ENCODE measurements around the gene PNPLA7.
A peak's percentile ranks its signal among the peaks of the same experiment; 100 is the strongest.
"Not testable (repeated sequence)": the region's sequence is repeated elsewhere in the genome, so short reads cannot be mapped to it uniquely, and the experiment has no call there.

PNPLA7 gene

DNA sequence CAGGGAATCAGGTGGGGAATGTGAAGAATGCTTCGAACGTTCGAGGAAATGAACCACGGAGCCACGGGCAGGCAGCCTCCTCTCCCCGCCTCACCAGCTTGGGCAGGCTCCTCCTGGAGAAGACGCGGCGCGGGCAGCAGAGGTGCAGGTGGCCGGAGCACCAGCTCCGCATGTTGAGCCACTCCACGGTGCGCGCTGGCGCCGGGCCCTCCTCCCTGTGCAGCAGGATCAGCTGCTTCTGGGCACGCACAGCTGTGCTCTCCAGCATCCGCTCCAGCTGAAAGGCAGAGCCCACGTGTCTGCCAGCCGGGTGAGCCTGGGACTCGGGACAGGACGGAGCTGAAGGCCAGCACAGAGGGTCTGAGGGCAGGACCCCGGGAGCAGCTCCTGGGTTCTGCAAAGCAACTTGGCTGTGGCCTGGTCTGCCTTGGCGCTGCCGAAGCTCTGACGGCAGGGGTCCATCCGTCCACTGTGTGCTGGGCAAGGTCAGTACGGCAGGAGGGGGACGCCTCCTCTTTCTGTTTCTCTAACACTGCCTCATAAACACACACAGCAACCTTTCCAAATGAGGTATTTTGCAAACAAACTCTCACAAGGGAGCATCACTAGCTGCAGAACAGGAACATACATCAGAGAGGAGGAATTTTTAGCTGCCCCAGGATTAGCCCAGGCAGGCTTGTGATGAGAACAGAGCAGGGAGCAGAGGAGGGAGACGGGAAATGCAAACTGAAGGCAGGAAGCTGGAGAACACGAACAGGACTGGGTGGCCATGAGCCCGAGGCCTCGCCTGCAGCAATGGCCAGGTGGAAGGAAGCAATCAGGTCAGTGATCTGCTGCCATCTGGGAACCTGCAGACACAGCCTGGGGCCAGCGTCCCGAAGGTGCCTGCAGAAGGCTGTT, 71.0 kb downstream of the PNPLA7 start:
- DNase-seq (ENCODE audit: low read depth) = peak; percentile 62

DNA sequence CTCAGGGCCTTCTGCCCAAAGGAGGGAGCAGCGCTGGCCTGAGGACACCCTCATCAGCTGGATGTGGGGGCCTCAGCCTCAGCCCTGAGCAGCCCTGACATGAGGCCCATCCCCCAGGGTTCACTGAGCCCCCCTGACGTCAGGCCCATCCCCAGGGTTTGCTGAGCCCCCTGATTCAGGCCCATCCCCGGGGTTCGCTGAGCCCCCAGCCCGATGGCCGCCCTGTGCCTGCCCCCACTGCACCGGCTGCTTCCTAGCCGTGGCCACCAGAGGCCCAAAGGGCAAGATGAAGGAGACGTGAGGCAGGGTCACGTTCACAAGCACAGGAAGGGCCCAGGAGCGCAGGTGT, 71.6 kb downstream of the PNPLA7 start:
- DNase-seq (ENCODE audit: low read depth) = no peak

DNA sequence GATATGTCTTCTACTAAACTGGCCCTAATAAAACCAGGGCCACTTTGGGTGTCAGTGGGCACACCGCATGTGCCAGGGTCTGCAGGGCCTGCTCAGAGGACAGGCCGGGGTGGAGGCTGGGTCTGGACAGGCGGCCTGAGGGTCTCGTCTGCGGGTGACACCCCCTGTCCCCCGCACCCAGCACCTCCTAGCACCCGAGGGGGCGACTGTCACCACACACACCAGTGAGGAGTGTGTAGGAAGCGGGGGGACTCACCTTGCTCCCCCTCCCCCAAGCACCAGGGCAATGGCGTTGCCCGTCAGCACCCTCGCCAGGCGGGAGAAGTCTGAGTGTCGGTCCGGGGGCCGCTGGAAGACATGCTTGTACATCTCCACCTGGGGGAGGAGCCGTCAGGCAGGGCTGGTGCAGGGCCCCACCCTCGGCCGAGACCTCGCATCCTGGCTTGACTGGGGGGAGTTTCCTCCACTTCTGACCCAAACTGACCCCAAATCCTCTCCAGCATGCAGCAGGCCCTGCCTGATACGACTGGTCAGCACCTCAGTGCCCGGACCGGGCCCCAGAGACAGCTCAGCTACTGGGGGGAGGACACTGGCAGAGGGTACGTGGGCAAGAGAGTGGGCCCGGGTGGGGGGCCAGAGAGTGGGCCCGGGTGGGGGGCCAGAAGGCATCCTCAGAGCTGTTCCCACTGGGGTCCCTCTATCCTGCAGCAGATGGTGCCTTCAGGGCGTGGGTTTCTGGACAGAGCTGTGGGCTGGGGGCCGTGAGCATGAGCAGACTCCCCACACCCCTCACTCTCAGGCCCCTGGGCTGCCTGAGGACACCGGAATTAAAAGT, 72.2 kb downstream of the PNPLA7 start:
- no peak for DNase-seq (ENCODE audit: low read depth)

DNA sequence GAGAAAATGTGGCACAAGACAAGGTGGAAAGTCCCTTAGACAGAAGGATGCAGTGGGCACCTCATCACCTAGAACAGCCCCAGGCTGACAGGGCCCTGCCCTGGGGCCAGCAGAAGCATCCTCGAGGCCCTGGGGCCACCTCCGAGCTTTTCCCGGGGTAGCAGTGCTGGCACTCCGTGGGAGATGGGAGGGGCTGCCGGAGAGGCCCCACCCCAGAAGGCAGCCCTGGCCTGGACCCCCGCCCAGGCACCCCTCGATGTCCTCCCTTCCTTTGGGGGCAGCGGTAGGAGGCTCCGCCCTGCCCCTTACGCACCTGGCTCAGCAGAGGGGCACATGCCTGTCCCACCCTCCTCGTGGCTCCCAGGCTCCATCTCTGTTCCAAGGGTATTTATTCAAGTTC, 73.3 kb downstream of the PNPLA7 start:
- DNase-seq (ENCODE audit: low read depth) = no peak

DNA sequence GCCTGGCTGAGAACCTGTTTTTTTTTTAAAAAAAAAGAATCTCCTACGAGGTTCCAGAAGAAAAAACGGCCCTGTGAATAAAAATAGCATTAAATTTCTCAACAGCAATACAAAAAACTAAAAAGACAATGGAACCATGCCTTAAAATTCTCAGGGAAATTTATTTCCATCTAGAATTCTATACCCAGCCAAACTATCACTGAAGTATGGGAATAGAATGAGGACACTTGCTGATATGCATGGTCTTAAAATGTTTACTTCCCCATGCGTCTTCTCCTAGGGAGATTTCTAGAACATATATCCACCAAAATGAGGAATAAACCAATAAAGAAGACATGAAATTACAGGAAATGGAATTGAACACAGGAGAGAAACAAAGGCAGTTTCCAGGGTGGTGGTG, 74.5 kb downstream of the PNPLA7 start:
- no peak for DNase-seq (ENCODE audit: low read depth)

DNA sequence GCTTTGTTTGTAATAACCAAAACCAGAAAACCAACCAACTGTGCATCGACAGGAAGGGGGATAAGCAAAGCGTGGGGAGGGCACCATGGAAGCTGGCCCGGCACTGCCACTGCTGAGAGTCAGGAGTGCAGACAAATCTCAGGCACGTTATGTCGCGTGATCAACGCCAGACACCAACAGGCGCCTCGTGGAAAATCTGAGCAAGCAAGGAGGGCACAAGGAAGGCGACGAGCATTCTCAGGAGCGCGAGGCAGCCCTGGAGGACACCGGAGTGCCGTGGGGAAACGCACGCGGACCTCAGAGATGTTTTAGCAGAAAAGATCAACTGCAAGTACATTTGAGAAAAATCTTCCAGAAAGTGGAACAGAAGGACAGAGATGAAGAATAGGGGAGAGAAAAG, 75.9 kb downstream of the PNPLA7 start:
- no peak for DNase-seq (ENCODE audit: low read depth)

DNA sequence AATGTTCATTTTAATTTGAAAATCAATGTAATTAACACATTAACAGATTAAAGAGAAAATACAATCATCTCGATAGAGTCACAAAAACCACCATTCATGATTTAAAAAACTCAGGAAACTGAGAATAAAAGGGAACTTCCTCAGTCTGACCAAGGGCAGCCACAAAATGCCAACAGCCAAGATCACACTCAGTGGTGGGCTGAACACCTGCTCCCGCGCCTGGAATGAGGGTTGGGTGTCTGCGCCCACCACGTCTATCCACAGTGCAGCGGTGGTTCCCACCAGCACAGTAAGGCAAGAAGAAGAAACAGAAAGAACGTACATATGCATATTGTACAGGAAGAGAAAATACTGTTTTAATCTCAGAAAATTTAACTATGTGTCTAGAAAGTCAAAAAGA, 79.4 kb downstream of the PNPLA7 start:
- no peak for DNase-seq (ENCODE audit: low read depth)

DNA sequence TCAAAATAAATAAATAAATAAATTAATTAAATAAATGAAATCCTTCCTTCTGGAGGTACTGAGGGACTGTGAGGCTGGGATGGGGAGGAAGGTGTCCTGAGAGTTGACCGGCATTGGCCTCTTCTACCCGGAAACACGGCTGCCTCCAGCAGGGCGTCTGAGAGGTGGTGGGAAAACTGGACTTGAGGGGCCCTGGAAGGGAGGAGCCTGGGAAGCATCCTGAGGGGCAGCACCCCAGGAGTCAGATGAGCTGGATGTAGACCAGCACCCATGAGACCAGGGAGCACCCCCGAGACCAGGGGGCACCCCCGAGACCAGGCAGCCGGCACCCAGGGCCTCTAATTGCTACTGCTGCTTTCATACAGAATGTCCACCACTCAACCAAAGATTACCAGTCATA, 82.3 kb downstream of the PNPLA7 start:
- DNase-seq (ENCODE audit: low read depth) = no peak

DNA sequence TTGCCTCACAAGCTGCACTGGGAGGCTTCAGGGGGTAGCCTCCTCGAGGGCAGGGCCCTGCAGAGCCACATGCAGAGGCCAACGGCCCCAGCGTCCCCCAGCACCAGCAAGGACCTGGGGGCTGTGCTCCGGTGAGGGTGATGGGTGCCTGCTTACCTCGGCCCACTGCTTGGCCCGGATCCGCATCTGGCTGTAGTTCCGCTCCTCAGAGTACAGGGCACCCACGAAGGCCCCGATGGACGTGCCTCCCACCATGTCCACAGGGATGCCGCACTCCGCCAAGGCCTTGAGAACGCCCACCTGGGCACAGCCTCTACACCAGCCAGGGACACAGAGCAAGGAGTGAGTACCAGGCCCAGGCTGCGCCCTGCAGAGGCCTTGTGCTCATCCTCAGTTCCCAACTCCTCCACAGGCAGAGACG, 83.0 kb downstream of the PNPLA7 start:
- DNase-seq (ENCODE audit: low read depth) = no peak

DNA sequence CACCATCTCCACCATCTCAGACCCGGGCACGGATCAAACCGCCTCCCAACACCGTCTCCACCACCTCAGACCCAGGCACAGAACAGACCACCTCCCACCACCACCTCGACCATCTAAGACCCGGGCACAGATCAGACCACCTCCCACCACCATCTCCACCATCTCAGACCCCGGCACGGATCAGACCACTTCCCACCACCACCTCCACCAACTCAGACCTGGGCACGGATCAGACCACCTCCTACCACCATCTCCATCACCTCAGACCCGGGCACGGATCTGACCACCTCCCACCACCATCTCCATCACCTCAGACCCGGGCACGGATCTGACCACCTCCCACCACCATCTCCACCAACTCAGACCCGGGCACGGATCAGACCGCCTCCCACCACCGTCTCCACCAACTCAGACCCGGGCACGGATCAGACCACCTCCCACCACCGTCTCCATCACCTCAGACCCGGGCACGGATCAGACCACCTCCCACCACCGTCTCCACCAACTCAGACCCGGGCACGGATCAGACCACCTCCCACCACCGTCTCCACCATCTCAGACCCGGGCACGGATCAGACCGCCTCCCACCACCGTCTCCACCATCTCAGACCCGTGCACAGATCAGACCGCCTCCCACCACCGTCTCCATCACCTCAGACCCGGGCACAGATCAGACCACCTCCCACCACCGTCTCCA, 83.7 kb downstream of the PNPLA7 start:
- DNase-seq (ENCODE audit: low read depth) = not testable (repeated sequence)

DNA sequence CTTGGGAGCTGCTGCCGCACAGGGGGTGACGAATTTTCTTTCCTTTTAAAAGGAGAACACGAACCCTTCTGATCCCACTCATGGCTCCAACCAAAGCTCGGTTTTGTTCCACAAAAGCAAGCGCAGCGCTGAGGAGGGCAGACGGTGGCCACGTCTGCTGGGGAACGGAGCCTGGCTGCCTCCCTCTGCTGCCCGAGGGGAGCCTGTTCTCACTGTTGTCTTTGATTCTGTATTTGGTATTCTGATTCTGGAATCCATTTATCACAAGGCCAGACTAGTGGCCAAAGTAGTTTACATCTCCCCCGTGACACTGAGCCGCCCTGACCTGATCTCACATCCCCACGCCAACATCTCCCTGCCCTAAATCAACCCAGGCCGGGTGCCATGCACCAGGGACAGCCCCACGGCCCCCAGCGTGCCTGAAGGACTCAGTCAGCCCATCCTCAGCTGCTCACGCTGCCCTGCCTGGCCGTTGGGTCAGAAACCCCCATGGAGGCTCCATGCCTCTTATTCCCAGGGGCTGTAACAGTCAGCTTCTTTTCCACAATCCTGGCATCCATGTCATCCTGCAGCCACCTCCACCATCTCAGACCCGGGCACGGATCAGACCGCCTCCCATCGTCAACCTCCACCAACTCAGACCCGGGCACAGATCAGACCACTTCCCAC, 84.3 kb downstream of the PNPLA7 start:
- DNase-seq (ENCODE audit: low read depth) = no peak

DNA sequence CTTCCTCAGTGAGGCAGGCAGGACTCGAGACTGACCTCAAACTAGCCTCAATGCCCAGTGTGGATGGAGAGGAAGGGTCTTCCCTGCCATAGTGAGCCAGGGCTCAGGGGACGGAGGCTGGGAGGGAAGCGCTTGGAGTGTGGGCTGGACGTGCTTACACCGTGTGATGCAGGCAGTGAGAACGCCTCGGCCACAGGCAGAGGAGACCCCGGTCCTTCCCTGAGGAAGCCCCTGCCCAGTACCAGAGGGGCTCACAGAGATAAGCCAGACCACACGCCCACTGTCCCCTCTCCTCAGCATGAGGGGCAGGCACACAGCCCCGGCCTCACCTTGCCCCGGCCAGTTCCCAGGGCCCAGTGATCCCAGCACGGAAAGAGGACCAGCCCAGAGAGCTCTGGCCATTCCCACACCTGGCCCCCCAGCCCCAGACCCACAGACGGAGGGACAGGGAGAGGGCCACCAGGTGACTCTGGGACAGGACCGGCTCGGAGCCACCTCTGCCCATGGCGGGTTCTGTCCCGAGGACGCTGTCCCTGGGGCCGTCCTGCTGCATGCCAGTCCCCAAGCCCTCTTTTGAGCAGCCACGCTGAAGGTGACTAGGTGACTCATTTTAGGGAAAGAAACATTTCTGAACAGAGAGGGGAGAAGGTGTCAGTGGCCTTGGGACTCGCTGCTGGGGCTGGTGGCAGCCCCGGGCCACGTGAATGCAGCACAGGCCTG, 85.0 kb downstream of the PNPLA7 start:
- no peak for DNase-seq (ENCODE audit: low read depth)

DNA sequence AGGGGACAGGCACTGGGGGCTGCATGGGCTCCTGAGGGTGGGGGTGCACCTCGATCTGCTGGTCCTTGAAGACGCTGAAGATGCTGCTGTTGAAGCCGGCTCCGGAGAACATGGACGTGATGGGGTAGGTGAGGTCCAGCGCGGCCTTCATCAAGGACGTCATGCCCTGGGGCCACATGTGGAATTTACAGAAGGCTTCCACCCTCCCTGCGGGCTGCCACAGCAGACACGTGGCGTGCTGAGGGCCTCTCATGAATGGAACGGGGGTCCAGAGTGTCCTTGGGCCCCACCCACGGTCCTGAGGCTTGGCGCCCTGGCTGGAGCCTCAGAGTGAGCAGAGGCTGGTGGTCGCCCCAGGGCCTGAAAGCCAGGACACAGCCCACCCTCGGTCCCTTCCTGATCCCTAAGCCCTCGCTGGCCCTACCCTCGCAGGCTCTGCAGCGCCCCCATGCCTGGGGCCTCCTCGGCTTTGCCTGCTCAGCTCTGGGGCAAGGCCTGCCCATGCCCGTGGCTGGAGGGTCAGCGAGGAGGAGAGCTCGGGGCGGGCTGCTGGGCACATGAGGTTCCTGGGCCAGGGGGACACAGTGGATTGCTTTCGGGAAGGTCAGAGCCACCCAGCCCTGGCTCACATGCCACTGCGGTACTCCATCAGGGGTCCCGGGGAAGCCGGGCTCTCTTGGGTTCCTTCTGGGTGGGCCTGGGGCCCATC, 85.8 kb downstream of the PNPLA7 start:
- DNase-seq (ENCODE audit: low read depth) = no peak

DNA sequence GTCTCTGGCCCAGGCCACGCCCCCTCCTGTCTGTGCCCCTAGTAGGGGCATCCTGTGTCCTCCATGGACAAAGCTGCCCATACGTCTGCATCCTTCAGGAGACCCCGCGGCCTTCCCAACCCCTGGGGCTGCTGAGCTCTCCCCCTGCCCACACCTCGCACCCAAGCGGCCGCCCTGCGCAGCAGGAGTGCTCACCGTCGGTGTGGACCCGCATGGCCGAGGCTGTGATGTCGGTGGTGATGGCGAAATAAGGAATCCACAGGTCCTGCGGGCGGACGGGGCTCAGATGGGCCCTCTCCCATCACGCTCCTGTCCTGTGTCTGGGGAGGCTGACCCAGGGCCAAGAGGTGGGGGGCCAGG, 86.3 kb downstream of the PNPLA7 start:
- DNase-seq (ENCODE audit: low read depth) = no peak

DNA sequence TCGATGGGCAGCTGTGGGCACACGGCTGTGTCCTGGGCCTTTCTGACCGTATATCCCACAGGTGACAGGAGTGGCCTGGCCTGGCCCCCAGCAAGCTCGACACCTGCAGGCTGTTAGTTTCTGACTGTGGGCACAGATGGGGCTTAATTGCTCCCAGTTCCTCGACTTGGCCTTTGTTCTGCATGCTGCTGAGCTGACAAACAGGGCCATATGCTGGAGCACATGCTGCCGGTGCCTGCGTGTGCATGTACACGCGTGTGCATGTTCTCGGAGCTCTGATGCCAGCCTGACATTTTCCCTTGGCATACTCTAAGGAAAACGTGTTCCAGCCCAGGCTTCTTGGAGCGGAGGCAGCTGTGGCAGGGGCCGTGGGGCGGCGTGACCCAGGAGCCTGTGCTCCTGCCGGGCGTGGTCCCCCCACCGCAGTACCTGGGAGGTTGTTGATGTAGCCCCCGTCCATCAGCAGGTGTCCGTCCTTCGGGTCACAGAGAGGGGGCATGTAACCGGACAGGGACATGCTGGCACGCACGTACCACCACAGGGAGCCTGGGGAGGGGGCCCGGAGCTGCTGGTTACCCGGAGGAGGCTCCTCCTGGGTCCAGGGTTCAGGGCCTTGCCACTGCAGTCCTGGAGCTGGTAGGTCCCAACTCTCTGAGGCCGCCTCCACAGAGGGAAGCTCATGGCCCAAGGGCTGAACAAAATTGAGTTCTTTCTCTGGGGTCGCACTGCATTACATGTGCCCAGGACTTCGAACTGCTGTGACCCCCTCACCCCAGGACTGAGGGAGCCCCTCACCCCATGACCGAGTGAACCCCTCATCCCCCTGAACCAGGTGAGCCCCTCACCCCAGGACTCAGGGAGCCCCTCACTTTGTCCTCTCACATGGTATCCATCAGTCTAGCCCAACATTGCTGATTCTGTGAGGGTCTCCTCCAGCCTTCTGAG, 86.9 kb downstream of the PNPLA7 start:
- no peak for DNase-seq (ENCODE audit: low read depth)

DNA sequence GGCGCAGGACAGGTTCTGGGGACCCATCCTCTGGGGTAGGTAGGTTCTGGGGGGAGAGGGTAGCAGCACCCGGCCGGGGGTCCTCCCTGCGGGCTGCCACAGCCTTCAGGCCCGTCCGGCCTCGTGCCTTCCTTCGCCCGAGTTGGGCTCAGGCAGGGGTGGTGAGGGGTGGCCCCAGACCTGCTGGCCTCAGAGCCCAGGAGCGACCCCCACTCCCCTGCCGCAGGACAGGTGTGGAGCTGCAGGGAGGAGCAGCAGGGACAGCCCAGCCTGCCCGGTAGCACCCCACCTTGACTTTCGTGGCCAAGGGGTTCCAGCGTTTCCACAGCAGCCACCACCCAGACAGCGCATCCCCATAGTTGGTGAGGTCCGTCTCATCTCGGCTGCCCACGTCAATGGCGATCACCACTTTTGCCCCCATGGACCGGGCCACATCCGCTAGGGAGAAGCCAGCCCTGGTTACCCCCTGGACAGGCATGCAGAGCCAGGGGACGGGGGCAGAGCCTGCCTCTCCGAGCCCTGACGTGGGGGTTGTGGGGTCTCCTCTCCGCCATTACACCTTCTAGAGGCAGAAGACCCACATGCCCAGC, 87.7 kb downstream of the PNPLA7 start:
- no peak for DNase-seq (ENCODE audit: low read depth)

DNA sequence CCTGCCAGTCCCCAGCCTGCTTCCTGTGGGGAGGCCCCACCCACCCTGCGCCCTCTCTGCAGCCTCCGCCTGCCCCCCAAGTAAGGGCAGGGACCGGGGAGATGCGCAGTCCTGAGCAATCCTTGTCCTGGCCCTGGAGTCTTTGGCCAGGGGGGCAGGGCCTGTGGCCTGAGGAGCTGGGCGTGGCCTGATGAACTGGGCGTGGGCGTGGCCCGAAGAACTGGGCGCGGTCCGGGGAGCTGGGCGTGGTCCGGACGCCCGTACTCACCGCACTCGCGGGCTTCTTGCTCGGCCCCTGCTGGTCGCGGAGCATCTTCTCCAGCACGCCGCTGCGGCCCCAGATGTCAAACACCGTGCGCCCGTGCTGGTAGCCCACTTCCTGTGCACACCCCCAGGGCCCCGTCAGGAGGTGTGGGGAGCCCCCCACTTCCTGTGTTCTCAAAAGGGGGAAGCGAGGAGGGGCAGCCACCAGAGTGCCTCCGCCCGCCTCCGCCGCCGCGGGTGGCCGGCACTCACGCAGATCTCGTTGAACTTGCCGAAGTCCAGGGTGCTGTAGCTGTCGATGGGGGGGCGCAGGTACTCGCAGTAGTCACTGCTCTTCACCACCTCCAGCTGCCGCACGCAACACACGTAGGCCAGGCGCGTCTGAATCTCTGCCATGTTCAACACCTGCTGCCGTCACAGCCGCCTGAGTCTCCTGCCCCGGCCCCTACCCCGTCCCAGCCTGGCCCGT, 88.4 kb downstream of the PNPLA7 start:
- peak; percentile 56 for DNase-seq (ENCODE audit: low read depth)

DNA sequence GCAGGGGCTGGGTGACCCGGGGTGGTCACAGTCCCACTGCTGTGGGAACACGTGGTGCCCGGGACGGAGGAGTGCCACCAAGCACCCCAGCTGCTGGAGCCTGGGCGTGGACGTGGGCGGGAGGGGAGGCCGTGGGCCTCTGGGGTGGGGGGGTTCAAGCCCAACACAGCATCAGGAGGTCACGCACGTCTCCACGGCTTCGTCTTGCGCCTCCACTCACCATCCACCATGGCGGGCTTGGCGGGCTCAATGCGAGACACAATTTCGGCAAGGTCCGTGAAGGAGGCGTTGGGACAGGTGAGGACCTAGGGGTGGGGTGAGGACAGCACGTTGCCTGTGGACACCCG, 88.9 kb downstream of the PNPLA7 start:
- no peak for DNase-seq (ENCODE audit: low read depth)
